GM21390 (cell line): Measurements from ENCODE around the gene SLC1A4.
"Not testable (repeated sequence)": the region's sequence is repeated elsewhere in the genome, so short reads cannot be mapped to it uniquely, and the experiment has no call there.

Source experiments
- ATAC-seq: cut with Tn5 transposase; IDR thresholded peaks from one replicate; pipeline ENCODE4 v1.9.1; 2021; ENCODE audit not compliant: unreplicated experiment

Gene SLC1A4

GRCh38 chr2:64989126-64989981, at the start of gene SLC1A4:
TSS of gene SLC1A4 (plus strand) at chr2:64989399. CDS start at chr2:64989644, 245 bp downstream.
- ATAC-seq: peak; percentile 60

- no peak for ATAC-seq
Observed at GRCh38 chr2:64941143-64941542, 48.1 kb upstream of the SLC1A4 start.

DNA sequence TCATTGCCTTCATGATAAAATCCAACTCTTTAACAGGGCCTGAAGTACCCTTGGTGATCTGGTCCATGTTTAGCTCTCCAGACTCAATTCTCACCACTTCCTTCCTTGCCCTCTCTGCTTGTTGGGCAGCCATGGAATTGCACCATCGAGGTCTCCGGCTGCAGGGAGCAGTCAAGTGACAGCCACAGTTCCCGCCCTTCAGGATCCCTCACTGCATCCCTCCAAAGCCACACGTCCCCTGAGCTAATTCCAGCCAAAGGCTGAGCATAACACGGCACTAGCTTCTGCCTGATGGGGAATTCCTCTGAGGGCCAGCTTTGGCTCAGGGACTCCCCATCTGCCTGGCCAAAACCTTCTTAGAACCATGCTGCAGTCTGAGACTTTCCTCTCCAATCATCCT, 47.4 kb upstream of the SLC1A4 start:
- no peak for ATAC-seq

GRCh38 chr2:64942693-64943092, 46.5 kb upstream of the SLC1A4 start:
- ATAC-seq: no peak

- ATAC-seq: no peak
Observed at GRCh38 chr2:64943387-64944150, 45.6 kb upstream of the SLC1A4 start.

- no peak for ATAC-seq
Observed at GRCh38 chr2:64944484-64944883, 44.7 kb upstream of the SLC1A4 start.

DNA sequence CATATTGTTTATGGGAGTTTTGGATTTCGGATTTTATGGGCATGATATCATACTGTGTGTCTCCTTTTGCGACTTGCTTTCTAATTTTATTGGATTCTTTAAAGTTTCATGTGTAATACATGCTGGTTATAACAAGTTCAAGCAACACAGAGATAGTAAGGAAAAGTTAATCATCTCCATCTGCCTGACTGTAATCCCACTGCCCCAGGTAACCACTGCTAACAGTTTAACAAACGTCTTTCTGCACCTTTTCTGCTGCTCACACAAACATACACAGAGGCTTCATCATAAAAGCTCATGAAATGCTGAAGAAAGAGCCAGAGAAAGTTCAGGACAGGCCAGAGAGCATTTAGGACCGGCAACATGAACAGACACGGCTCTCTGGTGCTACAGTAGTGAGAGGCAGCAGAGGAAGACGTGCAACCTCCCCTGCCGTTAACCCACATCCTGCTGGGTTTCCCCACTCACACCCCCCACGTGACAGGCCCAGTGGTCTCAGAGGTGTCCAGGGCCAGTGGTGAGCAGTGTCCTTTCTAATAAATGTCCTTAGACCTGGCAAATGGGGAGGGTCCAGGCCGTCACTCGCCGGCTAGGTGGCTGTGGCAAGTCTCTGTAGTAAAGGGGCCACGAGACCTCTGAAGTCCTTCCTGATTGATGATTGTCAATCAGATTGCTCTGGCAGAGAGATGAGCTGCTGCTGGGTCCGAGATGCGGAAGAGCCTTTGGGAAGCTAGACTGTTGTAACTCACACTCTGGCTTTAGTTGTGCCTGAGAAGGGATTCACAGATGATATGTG, 43.0 kb upstream of the SLC1A4 start:
- peak; percentile 87 for ATAC-seq

DNA sequence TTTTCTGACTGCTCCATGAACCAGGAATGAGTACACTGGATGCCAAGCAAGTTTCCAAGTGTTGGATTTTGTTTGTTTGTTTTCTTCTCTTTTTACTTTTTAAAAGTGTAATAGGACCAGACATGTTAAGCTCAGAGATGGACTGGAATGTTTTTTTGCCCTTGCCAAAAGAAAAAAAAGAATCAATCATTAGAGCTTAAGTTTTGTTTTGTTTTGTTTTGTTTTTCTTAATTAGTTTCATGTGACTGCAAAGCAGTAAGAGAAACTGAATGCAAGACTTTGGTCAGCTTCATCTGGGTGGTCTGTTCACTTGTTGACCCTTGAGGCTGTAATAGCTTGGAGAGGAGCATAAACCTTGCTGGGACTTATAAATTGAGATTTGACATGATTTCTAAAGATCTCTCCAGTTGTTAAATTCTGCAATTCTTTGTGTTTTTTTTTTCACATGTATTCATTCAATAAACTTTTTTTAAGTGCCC, 42.4 kb upstream of the SLC1A4 start:
- no peak for ATAC-seq

DNA sequence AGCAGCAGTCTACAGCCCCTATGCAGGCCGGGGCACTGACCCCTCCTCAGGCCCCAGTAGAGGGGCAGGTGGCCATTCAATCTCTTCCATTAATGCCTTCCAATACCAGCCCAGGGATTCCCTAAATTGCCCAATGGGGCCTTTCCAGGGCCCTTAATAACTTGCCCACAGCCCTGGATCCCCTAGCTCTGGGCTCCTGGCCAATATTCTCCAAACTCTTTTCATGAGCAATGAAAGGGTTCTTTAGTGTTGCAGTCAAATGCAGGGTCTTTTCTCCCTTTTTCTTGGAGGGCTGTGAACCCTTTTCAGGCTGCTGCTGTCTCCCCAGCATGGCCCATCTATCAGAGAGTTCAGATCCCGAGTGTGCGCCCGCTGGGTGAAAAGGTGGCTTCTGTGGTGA, 41.3 kb upstream of the SLC1A4 start:
- no peak for ATAC-seq

- no peak for ATAC-seq
Observed at GRCh38 chr2:64950226-64951160, 38.7 kb upstream of the SLC1A4 start.

DNA sequence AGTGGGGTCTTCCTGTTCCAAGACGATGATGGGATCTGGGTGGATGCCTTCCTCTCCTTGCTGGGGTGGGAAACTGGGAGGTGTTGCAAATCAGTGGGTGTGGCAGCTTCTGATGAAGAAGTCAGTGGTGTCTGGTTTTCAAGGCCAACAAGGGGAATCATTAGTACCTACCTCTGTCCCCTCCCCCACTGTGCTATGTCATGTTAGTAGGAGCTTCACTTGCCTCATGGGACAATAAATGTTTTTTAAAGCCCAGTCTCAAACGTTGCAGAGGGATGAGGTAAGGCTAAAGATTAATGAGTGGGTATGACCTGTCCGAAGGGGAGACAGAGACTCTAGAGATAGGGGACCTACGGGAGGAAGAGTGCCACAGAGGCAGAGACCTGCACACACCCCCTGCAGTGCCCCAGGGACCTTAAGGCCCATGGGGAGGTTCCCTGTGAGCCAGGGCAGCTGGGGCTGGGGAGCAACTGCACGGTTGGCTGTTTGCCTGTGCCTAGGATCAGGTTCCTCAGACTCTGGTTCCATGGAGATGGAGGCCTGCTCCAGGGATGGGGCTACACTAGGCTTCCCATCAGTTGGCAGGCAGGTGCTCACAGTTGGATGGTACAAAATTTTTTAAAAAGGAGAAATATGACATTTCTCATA, 37.8 kb upstream of the SLC1A4 start:
- ATAC-seq: no peak

- no peak for ATAC-seq
Observed at GRCh38 chr2:64952096-64952495, 37.1 kb upstream of the SLC1A4 start.

- ATAC-seq: no peak
Observed at GRCh38 chr2:64952511-64953482, 36.4 kb upstream of the SLC1A4 start.

DNA sequence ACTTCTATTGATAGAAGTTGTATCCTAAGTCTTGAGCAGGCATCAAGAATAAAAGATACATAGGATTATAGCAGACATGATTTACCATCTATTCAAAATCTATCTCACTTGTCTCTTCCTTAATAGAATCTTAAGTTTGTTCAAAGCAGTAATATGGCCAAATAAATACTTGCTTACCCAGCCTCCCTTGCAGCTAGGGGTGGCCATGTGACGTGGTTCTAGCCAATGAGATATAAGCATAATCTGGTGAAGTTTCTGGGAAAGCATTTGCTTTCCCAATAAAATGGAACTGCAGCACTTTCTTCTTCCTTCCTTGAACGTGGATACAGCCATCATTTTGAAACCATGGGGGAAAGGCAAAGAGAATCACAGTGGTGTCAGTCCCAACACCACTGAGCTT, 33.7 kb upstream of the SLC1A4 start:
- no peak for ATAC-seq

- no peak for ATAC-seq
Observed at GRCh38 chr2:64957109-64957903, 31.9 kb upstream of the SLC1A4 start.

DNA sequence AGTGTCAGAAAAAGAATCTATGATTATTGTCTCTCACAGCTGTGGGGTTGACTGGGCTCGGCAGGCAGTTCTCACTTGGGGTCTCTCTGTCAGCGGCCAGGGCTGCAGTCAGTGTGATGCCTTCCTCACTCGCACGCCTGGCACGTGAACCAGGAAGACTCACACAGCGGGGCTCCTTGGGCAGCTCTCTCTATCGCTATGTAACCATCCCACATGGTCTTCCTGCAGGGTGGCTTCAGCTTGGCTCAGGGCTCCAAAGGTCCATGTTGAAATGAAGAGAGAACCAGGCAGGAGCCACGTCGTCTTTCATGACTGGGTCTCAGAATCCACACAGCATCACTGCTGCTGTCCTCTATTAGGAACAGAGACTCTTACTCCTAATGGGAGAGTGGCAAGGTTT, 30.6 kb upstream of the SLC1A4 start:
- no peak for ATAC-seq

DNA sequence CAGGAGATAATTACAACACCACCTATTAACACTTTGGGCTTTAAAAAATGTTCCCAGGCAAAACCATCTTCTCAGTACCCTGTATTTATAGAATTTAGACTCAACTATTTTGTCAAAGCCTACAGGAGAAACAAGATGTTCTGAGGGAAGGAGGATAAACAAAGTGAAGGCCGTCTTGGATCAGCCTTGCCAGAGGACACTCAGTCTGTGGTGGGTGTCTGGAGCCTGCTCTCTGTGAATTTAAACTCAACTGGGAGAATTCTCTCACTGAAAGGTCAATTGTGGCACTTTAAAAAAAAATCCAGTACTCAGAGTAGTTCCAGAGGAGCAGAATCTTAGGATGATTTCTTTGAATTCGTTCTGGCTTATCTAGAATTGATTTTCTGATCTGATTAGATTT, 28.4 kb upstream of the SLC1A4 start:
- ATAC-seq: no peak

- ATAC-seq: not testable (repeated sequence)
Observed at GRCh38 chr2:64963138-64963537, 26.1 kb upstream of the SLC1A4 start.
